HG03175 (cell line): ENCODE data around the gene SPRR1B.
"Not testable (repeated sequence)": the region's sequence is repeated elsewhere in the genome, so short reads cannot be mapped to it uniquely, and the experiment has no call there.

ENCODE experiments used
- ATAC-seq: cut with Tn5 transposase; IDR thresholded peaks from one replicate; pipeline ENCODE4 v1.9.1; 2021; ENCODE audit warnings: mild to moderate bottlenecking, moderate library complexity; ENCODE audit not compliant: unreplicated experiment

Gene SPRR1B

DNA sequence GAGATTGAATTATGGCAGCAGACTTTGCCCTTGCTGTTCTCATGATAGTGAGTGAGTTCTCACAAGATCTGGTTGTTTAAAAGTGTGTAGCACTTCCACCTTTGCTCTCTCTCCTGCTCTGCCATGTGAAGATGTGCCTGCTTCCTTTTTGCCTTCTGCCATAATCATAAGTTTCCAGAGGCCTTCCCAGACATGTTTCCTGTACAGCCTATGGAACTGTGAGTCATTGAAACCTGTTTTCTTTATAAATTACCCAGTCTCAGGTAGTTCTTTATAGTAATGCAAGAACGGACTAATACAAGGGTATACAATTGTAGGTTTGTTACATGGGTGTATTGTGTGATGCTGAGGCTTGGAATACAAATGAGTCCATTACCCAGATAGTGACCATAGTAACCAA, 4.2 kb downstream of the SPRR1B start:
- no peak for ATAC-seq

DNA sequence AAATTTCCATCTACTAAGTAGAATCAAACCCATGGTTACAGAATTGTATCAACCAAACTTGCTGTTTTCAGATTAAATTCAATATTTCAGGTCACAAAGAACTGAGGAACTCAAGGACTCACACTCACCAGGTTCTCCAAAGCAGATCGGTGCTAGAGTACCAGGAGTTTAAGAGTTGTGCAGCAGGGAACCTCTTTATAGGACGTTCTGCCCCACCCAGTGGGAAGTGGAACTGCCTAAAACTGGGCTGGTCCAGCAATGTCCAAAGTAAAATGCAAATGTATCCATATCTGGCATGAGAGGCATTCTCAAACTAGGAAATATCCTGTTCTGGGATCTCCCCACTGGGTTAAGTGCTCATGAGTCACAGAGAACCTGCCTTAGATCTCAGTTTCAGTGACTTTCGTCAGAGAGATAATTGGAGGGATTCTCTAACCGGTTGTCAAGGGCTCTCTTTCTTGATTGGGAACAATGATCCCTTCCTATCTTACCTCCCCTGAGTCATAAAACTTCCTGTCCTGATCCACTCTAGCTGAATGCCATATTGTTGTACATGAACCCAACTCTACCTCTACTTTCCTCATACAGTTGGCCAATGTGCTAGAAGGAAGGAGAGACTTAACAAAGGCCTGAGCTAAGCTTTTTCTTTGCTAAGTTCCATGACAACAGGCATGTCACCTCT, 10.1 kb downstream of the SPRR1B start, which contains the start of gene SPRR2D:
Gene SPRR2D, minus strand, starts transcription at position 171 of the 682 bp plus-strand sequence. CDS start 774 bp downstream, outside the sequence.
- no peak for ATAC-seq

DNA sequence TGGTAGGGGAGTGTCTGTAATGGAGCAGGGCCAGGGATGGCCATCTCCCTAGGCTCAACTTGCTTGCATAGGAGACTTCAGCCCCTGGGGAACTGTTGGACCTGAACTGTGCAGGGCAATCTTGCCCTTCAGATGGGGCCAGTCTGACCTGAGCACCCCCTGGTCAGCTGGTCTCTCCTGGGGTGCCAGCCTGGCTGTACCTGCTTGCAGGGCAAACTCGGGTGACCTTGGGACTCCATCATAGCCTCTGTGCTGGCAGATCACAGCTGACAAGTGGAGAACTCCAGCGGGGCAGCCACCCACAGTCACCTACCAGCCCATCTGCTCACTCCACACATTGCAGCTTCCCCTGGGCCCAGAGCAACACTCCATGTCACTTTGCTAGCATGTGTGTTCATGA, 18.2 kb downstream of the SPRR1B start:
- ATAC-seq: no peak

DNA sequence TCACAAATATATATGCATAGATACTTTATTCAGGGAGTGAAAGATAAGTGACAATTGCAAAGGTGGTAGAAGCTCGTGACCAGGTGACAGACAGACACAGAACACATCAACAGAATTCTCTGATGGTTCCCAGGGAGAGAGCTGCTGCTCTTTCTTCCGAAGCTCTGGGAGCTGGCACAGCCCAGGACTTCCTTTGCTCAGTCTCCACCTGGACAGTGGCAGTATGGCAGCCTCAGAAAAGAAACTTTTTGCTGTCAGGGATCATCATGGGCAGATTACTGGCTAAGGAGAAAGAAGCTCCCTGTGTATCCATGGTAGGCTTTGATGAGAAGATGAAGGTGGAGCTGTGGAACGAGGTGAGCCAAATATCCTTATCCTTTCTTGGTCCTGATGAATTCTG, 25.1 kb downstream of the SPRR1B start:
- ATAC-seq: not testable (repeated sequence)

DNA sequence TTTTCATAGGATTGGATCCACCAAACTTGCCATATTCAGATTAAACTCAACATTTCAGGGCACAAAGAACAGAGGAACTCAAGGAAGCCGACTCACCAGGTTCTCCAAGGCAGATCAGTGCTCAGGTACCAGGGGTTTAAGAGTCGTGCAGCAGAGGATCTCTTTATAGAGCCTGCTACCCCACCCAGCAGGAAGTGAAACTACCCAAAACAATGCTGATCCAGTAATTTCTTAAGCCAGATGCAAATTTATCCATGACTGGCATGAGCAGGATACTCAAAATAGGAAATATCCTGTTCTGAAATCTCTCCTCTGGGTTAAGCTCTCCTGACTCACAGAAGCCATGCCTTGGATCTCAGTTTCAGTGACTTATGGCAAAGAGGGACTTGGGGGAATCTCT, 26.4 kb downstream of the SPRR1B start, which contains the start of gene SPRR2A:
Gene SPRR2A, minus strand, starts transcription at position 138 of the 400 bp plus-strand sequence. CDS start 777 bp downstream, outside the sequence.
- no peak for ATAC-seq

DNA sequence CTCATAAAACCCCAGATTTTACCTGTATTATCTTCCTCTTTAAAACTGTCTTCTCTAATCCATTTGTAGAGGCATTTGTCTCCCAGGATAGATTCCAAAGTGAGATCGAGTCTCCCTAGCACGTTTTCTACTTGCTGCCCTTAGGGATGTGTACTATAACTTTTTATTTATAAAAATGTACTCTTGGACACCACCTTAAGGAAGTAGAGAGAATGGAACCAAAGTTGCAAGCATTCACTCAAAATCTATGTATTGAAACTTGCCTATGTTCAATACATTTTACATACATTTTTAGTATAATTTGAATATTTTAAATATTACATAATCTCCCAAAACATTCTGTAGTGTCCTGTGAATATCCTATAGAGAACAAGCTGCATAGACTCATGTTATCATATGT, 27.2 kb downstream of the SPRR1B start:
- ATAC-seq: no peak

DNA sequence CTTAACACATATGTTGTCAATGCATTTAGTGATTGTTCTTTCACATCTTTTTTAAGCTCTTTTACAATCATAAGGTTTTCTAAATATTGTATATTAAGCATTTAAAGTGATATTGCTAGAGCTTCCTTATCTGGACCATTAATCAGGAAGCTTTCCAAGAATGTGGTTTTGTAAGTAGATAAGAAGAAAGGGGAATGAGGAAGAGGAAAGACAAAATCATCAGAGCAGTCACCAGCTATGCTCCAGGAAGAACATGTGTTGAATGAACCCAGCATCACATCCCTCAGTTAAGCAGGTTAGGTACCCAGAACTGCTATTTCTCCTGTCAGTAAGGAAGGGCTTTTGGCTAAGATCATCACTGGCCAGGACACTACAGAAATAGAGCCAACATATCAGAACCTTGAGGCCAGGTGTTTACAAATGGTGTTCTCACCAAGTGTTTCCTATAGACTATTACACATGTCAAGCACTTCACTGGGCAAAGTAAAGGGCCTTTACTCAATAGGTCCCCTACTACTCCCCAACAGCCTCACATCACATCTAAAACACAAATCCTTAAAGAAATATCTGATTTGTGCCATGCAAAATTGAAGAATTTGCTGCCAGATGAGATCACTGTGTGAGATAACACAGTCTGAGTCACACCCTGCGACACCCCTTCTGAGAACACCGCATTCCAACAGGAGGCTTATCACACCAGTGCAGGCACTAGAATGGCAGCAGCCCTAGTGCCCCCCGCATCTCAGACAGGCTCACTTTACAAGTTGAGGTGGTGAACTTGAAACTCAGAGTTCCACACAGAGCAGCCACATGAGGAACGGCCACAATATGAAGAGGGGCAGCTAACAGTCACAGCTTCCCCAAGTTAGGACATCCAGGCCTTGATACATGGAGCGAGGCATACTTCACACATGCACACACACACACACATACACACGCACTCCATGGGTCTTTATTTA, 28.1 kb downstream of the SPRR1B start:
- no peak for ATAC-seq

DNA sequence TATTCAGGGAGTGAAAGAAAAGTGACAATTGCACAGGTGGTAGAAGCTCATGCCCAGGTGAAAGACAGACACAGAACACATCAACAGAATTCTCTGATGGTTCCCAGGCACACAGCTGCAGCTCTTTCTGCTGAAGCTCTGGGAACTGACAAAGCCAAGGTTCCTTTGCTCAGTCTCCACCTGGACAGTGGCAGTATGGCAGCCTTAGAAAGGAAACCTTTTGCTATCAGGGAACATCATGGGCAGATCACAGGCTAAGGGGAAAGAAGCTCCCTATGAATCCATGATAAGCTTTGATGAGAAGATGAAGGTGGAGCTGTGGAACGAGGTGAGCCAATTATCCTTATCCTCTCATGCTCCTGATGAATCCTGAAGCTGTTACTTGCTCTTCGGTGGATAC, 39.2 kb downstream of the SPRR1B start:
- no peak for ATAC-seq

DNA sequence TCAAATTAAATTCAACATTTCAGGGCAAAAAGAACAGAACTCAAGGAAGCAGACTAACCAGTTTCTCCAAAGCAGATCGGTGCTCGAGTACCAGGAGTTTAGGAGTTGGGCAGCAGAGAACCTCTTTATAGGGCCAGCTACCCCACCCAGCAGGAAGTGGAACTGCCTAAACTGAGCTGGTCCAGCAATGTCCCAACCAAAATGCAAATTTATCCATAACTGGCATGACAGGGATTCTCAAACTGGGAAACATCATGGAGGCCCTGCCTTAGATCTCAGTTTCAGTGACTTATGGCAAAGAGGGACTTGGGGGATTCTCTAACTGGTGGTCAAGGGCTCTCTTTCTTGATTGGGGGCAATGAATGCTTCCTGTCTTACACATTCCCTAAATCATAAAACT, 40.5 kb downstream of the SPRR1B start, which contains the start of gene SPRR2B:
Gene SPRR2B, minus strand, starts transcription at position 101 of the 400 bp plus-strand sequence. CDS start 772 bp downstream, outside the sequence.
- ATAC-seq: no peak

DNA sequence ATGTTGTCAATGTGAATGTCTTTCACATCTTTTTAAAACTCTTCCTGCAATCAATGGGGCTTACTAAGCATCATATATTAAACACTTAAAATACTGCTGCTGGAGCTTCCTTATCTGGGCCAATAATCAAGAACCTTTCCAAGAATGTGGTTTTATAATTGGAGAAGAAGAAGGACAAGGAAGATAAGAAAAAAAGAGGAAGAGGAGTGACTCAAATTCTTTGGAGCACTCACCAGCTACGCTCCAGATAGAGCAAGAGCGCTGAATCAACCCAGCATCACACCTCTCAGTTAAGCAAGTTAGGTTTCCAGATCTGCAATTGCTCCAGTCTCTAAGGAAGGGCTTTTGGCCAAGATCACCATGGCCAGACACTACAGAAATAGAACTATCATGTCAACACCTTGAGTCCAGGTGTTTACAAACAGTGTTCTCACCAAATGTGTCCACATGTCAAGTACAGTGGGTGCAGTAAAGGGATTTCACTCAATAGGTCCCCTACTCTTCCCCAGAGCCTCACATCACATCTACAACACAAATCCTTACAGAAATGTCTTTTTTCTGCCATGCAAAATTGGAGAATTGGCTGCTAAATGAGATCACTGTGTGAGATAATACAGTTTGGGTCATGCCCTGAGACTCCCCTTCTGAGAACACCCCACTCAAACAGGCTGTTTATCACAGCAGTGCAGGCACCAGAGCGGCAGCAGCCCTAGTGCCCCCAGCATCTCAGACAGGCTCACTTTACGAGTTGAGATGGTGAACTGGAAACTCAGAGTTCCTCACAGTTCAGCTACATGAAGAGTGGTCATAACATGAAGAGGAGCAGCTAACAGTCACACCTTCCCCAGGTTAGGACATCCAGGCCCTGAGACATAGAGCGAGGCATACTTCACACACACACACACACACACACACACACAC, 42.1 kb downstream of the SPRR1B start:
- ATAC-seq: no peak

DNA sequence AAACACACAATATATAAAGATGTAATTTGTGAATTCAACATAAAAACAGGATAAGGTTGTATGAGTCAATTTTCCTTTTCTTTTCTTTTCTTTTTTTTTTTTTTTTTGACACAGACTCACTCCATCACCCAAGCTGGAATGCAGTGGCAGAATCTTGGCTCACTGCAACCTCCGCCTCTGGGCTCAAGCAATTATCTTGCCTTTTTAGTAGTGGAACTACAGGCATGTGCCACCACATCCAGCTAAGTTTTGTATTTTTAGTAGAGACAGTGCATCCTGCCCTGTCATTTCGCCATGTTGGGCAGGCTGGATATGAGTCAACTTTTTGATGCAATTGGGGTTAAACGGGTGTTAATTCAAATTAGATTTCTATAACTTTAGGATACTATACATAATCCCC, 50.7 kb downstream of the SPRR1B start:
- no peak for ATAC-seq
